WERI-Rb-1 (cell line): ENCODE data around the gene RAB3C.

Source experiments
- DNase-seq: peaks from one replicate; pipeline ENCODE4 v3.0.0-alpha.2; 2020
- H3K27ac ChIP-seq: fragments of 250-450 bp; sonication (Bioruptor Pico); 2 replicates; pipeline ENCODE4 v1.5.1; 2020; ENCODE audit warnings: mild to moderate bottlenecking, moderate library complexity
- H3K27me3 ChIP-seq: fragments of 250-450 bp; sonication (Bioruptor Pico); 2 replicates; pipeline ENCODE4 v1.5.1; 2021; ENCODE audit warnings: mild to moderate bottlenecking, low read depth, moderate library complexity; ENCODE audit not compliant: insufficient read depth, severe bottlenecking
- H3K36me3 ChIP-seq: fragments of 250-450 bp; sonication (Bioruptor Pico); 2 replicates; pipeline ENCODE4 v1.5.1; 2020; ENCODE audit warnings: mild to moderate bottlenecking, moderate library complexity
- H3K4me3 ChIP-seq: 2 replicates; pipeline ENCODE4 v1.5.1; 2011; ENCODE audit warnings: low read depth, mild to moderate bottlenecking, control low read depth, low read length
- H3K9me3 ChIP-seq: fragments of 250-450 bp; sonication (Bioruptor Pico); 2 replicates; pipeline ENCODE4 v1.5.1; 2021; ENCODE audit warnings: mild to moderate bottlenecking, moderate library complexity; ENCODE audit not compliant: severe bottlenecking
- CTCF ChIP-seq: IDR thresholded peaks from 2 replicates; pipeline ENCODE4 v1.5.1; 2011; ENCODE audit warnings: low read depth, mild to moderate bottlenecking, control low read depth, inconsistent platforms, low read length

The RAB3C gene

GRCh38 chr5:58622936-58623871 lies 40.3 kb downstream of the RAB3C start:
- no peaks in the 10 kb centered on the region for H3K9me3 ChIP-seq
- no peaks in the 10 kb centered on the region for H3K36me3 ChIP-seq
- no peaks in the 10 kb centered on the region for H3K27me3 ChIP-seq
- no peak overlapping the region for H3K27ac ChIP-seq
- TF ChIP-seq CTCF = no peak
- H3K4me3 ChIP-seq = no peak overlapping the region
- DNase-seq = no peak

GRCh38 chr5:58628626-58629025 lies 45.8 kb downstream of the RAB3C start:
- DNase-seq = no peak
- Histone ChIP-seq H3K4me3 (no peak overlapping the region), H3K27ac (no peak overlapping the region), H3K9me3 (no peaks in the 10 kb centered on the region), H3K36me3 (no peaks in the 10 kb centered on the region), H3K27me3 (no peaks in the 10 kb centered on the region)
- no peak for TF ChIP-seq CTCF

- no peaks in the 10 kb centered on the region for H3K27me3 ChIP-seq
- no peaks in the 10 kb centered on the region for H3K9me3 ChIP-seq
- H3K4me3 ChIP-seq = no peak overlapping the region
- no peaks in the 10 kb centered on the region for H3K36me3 ChIP-seq
- DNase-seq = no peak
- H3K27ac ChIP-seq = no peak overlapping the region
- no peak for TF ChIP-seq CTCF
These were observed 46.6 kb downstream of the RAB3C start for GRCh38 chr5:58629271-58630159.

GRCh38 chr5:58631895-58632294 lies 49.0 kb downstream of the RAB3C start:
- no peak for TF ChIP-seq CTCF
- Histone ChIP-seq H3K36me3 (no peaks in the 10 kb centered on the region), H3K27ac (no peak overlapping the region), H3K4me3 (no peak overlapping the region), H3K27me3 (no peaks in the 10 kb centered on the region), H3K9me3 (no peaks in the 10 kb centered on the region)
- no peak for DNase-seq

GRCh38 chr5:58635416-58635815 lies 52.5 kb downstream of the RAB3C start:
- H3K9me3 ChIP-seq = no peaks in the 10 kb centered on the region
- no peak for TF ChIP-seq CTCF
- no peak for DNase-seq
- no peaks in the 10 kb centered on the region for H3K36me3 ChIP-seq
- no peaks in the 10 kb centered on the region for H3K27me3 ChIP-seq
- no peak overlapping the region for H3K27ac ChIP-seq
- H3K4me3 ChIP-seq = no peak overlapping the region
